Esophagus squamous epithelium (tissue), 4 donors: ENCODE measurements around the gene ATPAF2.

Experiments
- POLR2A ChIP-seq, 4 donors: fragments of 450-650 bp; IDR thresholded peaks; one replicate each; pipeline ENCODE4 v1.6.1; 2017; ENCODE audit warnings: antibody characterized with exemption in 4 of 4, mild to moderate bottlenecking in 4 of 4, moderate library complexity in 3 of 4
- TF ChIP-seq, protein P1 (sequence below), 6 experiments: fragments of 450-650 bp in 4 of 6; fragments of 200-600 bp in 2 of 6; sonication (generic) in 2 of 6; IDR thresholded peaks; one replicate each; pipeline ENCODE4 v1.5.1; 2016 to 2019; ENCODE audit warnings: antibody characterized with exemption in 6 of 6, mild to moderate bottlenecking in 4 of 6, moderate library complexity in 4 of 6

DNA sequence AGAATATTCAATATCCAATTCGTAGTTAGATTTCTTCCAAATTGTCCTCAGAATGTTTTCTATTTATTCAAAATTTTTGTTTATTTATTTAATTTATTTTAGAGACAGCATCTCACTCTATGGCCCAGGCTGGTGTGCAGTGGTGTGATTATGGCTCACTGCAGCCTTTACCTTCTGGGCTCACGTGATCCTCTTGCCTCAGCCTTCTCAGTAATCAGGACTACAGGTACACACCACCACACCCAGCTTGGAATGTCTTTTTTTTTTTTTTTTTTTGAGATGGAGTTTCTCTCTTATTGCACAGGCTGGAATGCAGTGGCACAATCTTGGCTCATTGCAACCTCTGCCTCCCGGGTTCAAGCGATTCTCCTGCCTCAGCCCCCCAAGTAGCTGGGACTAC lies 45.3 kb upstream of the ATPAF2 start:
- TF ChIP-seq, protein P1, sequence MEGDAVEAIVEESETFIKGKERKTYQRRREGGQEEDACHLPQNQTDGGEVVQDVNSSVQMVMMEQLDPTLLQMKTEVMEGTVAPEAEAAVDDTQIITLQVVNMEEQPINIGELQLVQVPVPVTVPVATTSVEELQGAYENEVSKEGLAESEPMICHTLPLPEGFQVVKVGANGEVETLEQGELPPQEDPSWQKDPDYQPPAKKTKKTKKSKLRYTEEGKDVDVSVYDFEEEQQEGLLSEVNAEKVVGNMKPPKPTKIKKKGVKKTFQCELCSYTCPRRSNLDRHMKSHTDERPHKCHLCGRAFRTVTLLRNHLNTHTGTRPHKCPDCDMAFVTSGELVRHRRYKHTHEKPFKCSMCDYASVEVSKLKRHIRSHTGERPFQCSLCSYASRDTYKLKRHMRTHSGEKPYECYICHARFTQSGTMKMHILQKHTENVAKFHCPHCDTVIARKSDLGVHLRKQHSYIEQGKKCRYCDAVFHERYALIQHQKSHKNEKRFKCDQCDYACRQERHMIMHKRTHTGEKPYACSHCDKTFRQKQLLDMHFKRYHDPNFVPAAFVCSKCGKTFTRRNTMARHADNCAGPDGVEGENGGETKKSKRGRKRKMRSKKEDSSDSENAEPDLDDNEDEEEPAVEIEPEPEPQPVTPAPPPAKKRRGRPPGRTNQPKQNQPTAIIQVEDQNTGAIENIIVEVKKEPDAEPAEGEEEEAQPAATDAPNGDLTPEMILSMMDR (IDR thresholded peaks at IDR 0.05) = no peak
- no peak for TF ChIP-seq POLR2A (IDR thresholded peaks at IDR 0.05)
